GM21381 (cell line): ENCODE data around the gene OS9.

Experiments used
- ATAC-seq: cut with Tn5 transposase; IDR thresholded peaks from one replicate; pipeline ENCODE4 v1.9.1; 2021; ENCODE audit warnings: mild to moderate bottlenecking, moderate library complexity; ENCODE audit not compliant: unreplicated experiment

OS9 gene

DNA sequence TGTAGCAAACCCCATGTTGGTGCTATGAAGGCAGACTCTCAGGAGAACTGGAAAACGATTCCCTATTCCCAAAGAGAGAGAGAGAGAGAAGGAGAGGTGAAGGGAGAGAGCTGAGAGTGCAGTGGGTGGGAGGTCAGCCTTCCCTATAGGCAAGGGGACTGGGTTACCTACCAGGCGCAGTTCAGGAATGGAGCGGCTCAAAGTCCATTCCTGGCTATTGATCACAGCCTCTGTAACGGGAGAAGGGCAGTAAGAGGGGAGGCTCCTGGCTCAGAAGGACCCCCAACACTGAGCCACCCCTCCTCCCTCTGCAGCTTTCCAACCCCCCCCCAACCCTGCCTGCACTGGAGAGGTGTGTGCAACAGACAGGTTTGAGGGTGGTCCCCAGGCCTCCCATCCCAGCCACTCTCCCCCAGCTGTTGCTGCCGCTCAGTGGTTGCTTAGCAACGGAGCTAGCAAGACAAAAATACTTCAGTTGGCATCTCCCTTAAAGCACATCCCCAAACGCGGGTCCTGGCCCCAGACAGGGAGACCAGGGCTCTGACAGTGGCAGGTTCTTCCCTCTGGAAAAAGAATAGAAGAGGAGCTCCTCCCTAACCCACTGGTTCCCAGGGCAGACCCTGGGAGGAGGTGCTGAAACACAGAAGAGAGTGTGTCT, 41.4 kb downstream of the OS9 start:
- ATAC-seq: no peak

GRCh38 chr12:57735952-57736740, 42.2 kb downstream of the OS9 start:
- ATAC-seq: no peak

- no peak for ATAC-seq
Measured at GRCh38 chr12:57736741-57737466, 43.0 kb downstream of the OS9 start.

DNA sequence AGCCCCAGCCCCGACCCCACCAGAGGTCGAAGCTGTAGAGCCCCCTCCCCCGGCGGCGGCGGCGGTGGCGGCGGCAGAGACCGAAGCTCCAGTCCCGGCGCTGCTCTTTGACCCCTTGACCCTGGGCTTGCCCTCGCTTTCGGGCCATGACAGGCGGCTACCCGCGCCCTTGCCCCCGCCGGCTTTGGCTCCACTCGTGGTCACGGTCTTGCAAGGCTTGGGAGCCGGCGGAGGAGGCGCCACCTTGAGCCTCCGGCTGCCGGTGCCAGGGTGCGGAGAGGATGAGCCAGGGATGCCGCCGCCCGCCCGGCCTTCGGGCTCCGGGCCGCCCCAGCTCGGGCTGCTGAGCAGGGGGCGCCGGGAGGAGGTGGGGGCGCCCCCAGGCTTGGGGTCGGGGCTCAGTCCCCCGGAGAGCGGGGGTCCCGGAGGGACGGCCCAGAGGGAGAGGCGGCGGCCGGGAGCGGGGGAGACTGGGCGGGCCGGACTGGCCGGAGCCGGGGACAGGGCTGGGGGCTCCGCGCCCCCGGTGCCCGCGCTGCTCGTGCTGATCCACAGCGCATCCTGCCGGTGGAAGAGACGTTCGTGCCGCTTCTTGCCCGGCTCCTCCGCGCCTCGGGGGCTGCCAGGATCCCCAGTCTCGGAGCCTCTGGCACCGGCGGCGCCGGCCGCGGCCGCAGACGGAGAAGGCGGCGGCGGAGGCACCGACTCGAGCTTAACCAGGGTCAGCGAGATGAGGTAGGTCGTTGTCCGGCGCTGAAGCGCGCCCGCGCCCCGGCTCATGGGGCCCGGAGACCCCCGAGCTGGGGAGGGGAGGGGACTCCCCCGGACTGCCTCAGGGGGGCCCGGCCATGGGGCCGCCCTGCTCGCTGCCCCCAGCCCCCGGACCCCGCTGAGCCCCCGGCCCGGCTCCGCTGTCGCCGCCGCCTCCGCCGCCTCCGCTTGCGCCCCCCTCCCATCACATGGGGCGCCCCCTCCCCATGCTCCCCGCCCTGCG, 43.8 kb downstream of the OS9 start:
- no peak for ATAC-seq

GRCh38 chr12:57738661-57739237, 44.8 kb downstream of the OS9 start, which contains the start of gene AGAP2:
TSS of gene AGAP2 (minus strand) at chr12:57738742. CDS start at chr12:57738246, 496 bp downstream.
- ATAC-seq: no peak

GRCh38 chr12:57739387-57739786, 45.5 kb downstream of the OS9 start:
- no peak for ATAC-seq

GRCh38 chr12:57739914-57740538, 46.1 kb downstream of the OS9 start:
- ATAC-seq: no peak

DNA sequence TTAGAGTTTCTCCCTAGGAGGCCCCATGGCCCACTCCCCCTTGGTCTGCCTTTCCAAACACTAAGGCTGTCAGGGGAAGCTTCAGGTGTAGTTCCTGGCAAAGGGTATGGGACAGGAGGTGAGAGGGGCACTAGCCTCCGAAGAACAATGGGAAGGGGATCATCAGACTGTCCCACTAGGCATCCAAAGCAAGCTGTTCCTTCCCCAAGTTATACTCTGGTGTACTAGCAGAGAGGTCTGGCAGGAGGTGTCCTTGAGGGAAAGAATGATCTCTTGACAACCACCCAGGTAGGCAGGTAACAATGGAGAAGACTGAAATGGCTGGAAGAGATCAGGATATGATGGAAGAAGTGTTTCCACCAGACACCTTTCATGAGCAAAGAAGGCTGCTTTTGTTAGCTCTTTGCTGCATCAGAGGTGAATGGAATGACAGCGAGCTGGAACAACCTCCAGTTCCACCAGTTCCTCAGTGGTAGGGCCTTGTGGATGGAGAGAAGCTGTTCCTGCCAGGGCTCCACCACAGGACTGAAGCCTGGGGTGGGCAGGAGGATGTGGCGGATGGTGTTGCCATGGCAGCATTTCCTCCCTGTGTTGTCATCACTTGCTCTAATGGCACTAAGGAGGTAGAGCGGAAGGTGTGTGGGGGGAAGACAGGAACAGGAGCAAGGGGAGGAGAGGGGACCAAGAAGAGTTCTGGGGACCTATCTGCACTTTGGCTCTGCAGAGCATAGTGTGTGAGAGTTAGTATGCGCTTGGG, 46.9 kb downstream of the OS9 start:
- peak; percentile 45 for ATAC-seq

DNA sequence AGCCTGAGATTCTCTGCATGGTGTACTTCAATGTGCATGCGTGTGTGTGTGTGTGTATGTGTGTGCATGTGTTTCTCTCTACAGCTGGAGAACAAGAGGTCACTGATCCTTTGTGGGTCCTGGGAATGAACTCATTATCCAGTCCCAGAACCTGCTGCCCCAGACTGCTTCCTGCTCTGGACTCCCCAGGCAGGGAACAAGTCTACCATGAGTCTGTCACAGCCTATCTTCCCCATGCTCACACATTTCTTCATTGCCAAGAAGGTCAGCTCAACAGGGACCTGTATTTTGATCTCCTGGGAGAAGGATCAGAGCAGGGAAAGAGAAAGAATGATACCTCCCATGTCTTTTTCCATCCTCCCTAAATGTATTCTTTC, 47.5 kb downstream of the OS9 start:
- ATAC-seq: no peak

GRCh38 chr12:57741844-57742738, 48.2 kb downstream of the OS9 start:
- peak; percentile 57 for ATAC-seq

- no peak for ATAC-seq
Measured at GRCh38 chr12:57743769-57744168, 49.8 kb downstream of the OS9 start.

DNA sequence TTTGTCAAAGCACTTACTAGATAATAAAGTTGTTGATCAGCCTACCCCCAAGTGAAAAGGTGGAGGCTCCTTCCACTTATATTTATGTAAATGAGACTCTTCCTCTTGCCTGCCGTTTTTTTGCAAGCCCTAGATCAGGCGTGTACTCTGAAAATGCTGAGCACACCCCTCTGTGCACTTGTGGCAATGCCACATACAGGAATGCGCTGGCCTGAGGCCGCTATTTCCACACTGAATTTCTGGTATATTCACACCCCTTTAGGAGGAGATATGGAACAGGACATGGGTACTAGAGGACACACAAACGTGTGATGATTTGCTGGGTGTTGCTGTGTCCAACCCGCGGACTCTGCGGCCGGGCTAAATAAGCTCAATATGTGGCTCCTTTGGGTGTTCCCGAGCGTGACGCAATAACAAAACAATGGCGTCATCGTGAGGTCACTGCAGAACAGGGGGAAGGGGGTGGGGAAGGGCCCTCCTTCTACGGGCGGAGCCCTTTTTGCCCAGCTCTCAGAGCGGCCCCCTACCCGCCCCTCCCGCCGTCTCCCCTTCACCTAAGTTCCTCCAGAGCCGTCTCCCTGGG, 50.4 kb downstream of the OS9 start:
- peak; percentile 27 for ATAC-seq

DNA sequence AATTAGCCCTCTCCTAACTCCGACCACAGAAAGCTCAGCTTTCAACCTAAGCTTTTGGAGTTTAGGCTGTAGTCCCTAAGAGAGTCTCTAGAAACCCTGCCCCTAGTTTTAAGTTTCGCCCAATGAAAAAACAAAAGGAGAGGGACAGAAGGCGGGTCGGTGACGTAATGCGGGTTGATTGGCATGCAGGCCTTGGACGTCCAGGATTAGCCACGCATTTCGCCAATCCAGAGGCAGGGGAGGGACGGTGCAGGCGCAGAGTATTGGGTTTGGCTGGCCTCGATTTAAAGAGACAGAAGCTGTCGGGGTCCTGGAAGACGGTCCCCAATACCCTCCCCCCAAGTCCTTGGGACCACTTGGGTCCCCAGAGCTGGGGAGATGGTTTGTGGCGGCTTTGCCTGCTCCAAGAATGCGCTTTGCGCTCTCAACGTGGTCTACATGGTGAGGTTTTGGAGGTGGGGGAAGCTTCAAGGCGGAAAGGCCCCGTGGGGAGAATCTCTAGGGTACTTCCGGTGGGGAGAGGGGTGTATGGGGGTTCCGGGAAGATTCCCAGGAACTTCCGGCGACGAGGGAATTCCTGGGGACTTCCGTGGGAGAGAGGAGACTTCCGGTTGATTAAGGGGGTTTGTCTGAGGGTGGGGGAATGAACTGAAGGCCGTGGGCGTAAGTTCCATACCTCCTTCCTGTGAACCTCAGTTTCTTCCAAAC, 51.0 kb downstream of the OS9 start, which contains the start of gene TSPAN31:
Gene TSPAN31 (plus strand): TSS at position 263 of the 708 bp plus-strand sequence. CDS start 116 bp downstream, at position 379.
- peak; percentile 81 for ATAC-seq

DNA sequence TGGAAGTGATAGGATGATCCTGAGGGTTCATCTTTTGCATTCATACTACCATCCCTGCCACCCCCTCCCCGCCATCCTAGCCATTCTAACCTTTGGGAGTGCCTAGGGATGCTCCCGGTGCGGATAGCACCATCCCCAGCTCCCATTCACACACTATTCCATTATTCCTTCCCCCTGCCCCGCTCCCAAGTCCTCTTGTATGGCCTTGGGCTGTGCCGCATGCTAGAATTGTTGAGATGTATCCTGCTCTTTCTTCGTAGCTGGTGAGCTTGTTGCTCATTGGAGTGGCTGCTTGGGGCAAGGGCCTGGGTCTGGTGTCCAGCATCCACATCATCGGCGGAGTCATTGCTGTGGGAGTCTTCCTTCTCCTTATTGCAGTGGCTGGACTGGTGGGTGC, 51.6 kb downstream of the OS9 start:
- ATAC-seq: no peak

GRCh38 chr12:57746025-57746424, 52.1 kb downstream of the OS9 start:
- no peak for ATAC-seq

DNA sequence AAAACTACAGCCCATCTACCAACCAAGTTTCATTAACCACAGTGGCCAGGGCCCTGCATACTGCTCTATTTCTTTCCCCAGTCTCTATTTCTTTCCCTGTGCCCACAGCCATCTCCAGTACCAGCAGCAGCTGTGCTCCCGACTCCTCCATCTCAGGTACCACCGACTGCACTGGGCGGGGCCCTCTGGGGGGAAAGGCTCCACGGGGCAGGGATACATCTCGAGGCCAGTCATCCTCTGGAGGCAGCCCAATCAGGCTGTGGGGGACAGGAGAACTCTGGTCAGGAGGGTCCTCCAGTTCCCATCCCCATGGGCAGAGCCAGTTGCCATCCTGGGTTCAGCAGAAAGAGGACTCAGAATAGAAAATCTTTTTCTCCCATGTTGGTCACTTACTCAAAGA, 55.1 kb downstream of the OS9 start:
- no peak for ATAC-seq
